DOHH2 (cell line): ENCODE measurements around the gene IGF2BP2.

Source experiments
- CTCF ChIP-seq: fragments of 200-600 bp; sonication (generic); IDR thresholded peaks from one replicate; pipeline ENCODE4 v1.5.1; 2014; ENCODE audit warnings: antibody characterized with exemption, mild to moderate bottlenecking, low read depth, low read length; ENCODE audit not compliant: poor library complexity, severe bottlenecking
- EZH2phosphoT487 ChIP-seq: fragments of 200-600 bp; sonication (generic); IDR thresholded peaks from 2 replicates; pipeline ENCODE4 v1.6.1; 2017; ENCODE audit warnings: borderline replicate concordance, mild to moderate bottlenecking, antibody characterized with exemption, low read length, moderate library complexity, mixed read lengths

GRCh38 chr3:185831195-185831594 lies 6.4 kb upstream of the IGF2BP2 start:
- TF ChIP-seq CTCF (no peak), EZH2phosphoT487 (no peak)
